ENCODE measurements around the gene PTPRG. TPM values are rescaled to one million over a fixed set of nuclear protein-coding genes. Genes with fewer than 3 reads are reported as not detected.
"Not testable (repeated sequence)": the region's sequence is repeated elsewhere in the genome, so short reads cannot be mapped to it uniquely, and the experiment has no call there.

The PTPRG gene
- total and polyA plus RNA-seq, 2 donors, result 3.9 to 4.1 TPM

DNA sequence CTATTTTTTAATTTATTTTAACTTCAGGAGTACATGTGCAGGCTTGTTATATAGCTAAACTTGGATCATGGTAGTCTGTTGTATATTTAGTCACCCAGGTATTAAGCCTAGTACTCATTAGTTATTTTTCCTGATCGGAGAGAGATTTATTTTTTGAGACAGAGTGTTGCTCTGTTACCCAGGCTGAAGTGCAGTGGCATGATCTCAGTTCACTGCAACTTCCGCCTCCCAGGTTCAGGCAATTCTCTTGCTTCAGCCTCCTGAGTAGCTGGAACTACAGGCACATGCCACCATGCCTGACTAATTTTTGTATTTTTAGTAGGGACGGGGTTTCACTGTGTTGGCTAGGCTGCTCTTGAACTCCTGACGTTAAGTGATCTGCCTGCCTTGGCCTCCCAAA lies 477.4 kb downstream of the PTPRG start:
- H3K36me3 ChIP-seq (ENCODE audit: control insufficient read depth in 2 of 2, insufficient read depth in 2 of 2, low read length in 1 of 2), result not testable (repeated sequence)
- 94% methylated on average over 4 of the region's 4 CpGs for WGBS

GRCh38 chr3:62039586-62039985 lies 478.2 kb downstream of the PTPRG start:
- no peak overlapping the region for H3K4me3 ChIP-seq (ENCODE audit: low read length in 2 of 2)
- no peaks in the 10 kb centered on the region for H3K27me3 ChIP-seq (ENCODE audit: control insufficient read depth in 2 of 2, insufficient read depth in 1 of 2, low read length in 1 of 2)
- no peaks in the 10 kb centered on the region for H3K9me3 ChIP-seq (ENCODE audit: control insufficient read depth in 2 of 2, insufficient read depth in 1 of 2, low read length in 1 of 2)
- DNase-seq (ENCODE audit: low read depth in 6 of 9, low spot score in 9 of 9), result no peak
- whole genome bisulfite sequencing, result 97% methylated on average over 7 of the region's 7 CpGs
- no peak overlapping the region for H3K27ac ChIP-seq (ENCODE audit: low read depth in 1 of 2, low read length in 1 of 2)
- H3K36me3 ChIP-seq (ENCODE audit: control insufficient read depth in 2 of 2, insufficient read depth in 2 of 2, low read length in 1 of 2), result no peaks in the 10 kb centered on the region
- H3K4me1 ChIP-seq (ENCODE audit: control insufficient read depth in 2 of 2, insufficient read depth in 2 of 2, low read length in 2 of 2), result no peaks in the 10 kb centered on the region

More for the DNA sequence above, 477.4 kb downstream of the PTPRG start:
- H3K27me3 ChIP-seq (ENCODE audit: control insufficient read depth in 2 of 2, insufficient read depth in 1 of 2, low read length in 1 of 2); H3K4me3 ChIP-seq (ENCODE audit: low read length in 2 of 2); H3K9me3 ChIP-seq (ENCODE audit: control insufficient read depth in 2 of 2, insufficient read depth in 1 of 2, low read length in 1 of 2); H3K27ac ChIP-seq (ENCODE audit: low read depth in 1 of 2, low read length in 1 of 2); H3K4me1 ChIP-seq (ENCODE audit: control insufficient read depth in 2 of 2, insufficient read depth in 2 of 2, low read length in 2 of 2); DNase-seq (ENCODE audit: low read depth in 6 of 9, low spot score in 9 of 9): not testable (repeated sequence)

GRCh38 chr3:62041681-62042080 lies 480.3 kb downstream of the PTPRG start:
- Histone ChIP-seq H3K27ac (ENCODE audit: low read depth in 1 of 2, low read length in 1 of 2) (no peak overlapping the region), H3K4me3 (ENCODE audit: low read length in 2 of 2) (no peak overlapping the region), H3K27me3 (ENCODE audit: control insufficient read depth in 2 of 2, insufficient read depth in 1 of 2, low read length in 1 of 2) (no peaks in the 10 kb centered on the region), H3K4me1 (ENCODE audit: control insufficient read depth in 2 of 2, insufficient read depth in 2 of 2, low read length in 2 of 2) (no peaks in the 10 kb centered on the region), H3K9me3 (ENCODE audit: control insufficient read depth in 2 of 2, insufficient read depth in 1 of 2, low read length in 1 of 2) (no peaks in the 10 kb centered on the region), H3K36me3 (ENCODE audit: control insufficient read depth in 2 of 2, insufficient read depth in 2 of 2, low read length in 1 of 2) (no peaks in the 10 kb centered on the region)
- WGBS, result 96% methylated on average over 4 of the region's 4 CpGs
- DNase-seq (ENCODE audit: low read depth in 6 of 9, low spot score in 9 of 9), result no peak

DNA sequence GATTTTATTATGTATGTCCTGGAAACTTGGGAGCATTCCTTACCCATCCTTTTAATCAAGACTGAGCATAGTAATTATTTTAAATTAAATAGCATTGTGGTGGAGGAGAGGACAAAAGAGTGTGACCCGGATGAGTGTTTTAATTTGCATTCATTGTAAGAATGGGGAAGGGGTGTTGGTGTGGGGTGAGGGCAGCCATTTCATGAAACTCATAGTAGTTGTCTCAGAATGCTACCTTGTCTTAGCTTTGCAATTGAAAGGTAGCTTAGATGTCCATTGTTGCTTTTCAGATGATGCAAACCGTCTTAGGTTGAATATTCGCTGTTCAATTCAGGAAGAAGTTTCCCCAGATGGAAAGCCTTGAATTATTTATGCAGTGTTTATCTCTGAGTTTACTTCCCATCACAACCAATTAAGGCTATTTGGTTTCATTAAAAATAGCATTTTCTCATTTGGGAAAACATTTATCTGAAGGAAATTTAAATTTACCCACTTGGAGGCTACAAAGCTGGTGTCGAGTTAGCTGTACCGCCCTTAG lies 483.6 kb downstream of the PTPRG start:
- Histone ChIP-seq H3K4me3 (ENCODE audit: low read length in 2 of 2) (no peak overlapping the region), H3K27ac (ENCODE audit: low read depth in 1 of 2, low read length in 1 of 2) (no peak overlapping the region), H3K4me1 (ENCODE audit: control insufficient read depth in 2 of 2, insufficient read depth in 2 of 2, low read length in 2 of 2) (no peaks in the 10 kb centered on the region), H3K27me3 (ENCODE audit: control insufficient read depth in 2 of 2, insufficient read depth in 1 of 2, low read length in 1 of 2) (no peaks in the 10 kb centered on the region), H3K36me3 (ENCODE audit: control insufficient read depth in 2 of 2, insufficient read depth in 2 of 2, low read length in 1 of 2) (no peaks in the 10 kb centered on the region), H3K9me3 (ENCODE audit: control insufficient read depth in 2 of 2, insufficient read depth in 1 of 2, low read length in 1 of 2) (no peaks in the 10 kb centered on the region)
- DNase-seq (ENCODE audit: low read depth in 6 of 9, low spot score in 9 of 9), result no peak
- 98% methylated on average over 5 of the region's 5 CpGs for WGBS

DNA sequence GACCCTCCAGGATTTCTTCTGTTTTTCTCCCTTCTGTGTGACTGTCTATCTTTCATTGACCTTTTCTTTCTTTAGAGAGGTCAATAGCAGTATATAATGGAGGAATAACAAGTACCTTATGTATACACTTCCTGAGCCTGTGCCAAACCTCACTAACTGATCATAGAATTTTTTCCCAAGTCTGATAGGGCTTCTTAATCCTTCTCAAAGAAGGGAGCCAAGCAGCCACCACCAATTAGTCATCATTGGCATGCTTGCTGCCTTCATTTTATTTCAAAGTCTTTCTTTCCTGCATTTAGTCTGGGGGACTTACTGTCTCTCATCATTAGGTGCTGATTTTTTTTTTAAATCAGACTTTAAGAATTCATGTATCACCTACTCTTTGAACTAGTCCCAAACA lies 485.0 kb downstream of the PTPRG start:
- Histone ChIP-seq H3K4me1 (ENCODE audit: control insufficient read depth in 2 of 2, insufficient read depth in 2 of 2, low read length in 2 of 2) (no peaks in the 10 kb centered on the region), H3K4me3 (ENCODE audit: low read length in 2 of 2) (no peak overlapping the region), H3K9me3 (ENCODE audit: control insufficient read depth in 2 of 2, insufficient read depth in 1 of 2, low read length in 1 of 2) (no peaks in the 10 kb centered on the region), H3K27ac (ENCODE audit: low read depth in 1 of 2, low read length in 1 of 2) (no peak overlapping the region), H3K36me3 (ENCODE audit: control insufficient read depth in 2 of 2, insufficient read depth in 2 of 2, low read length in 1 of 2) (no peaks in the 10 kb centered on the region), H3K27me3 (ENCODE audit: control insufficient read depth in 2 of 2, insufficient read depth in 1 of 2, low read length in 1 of 2) (no peaks in the 10 kb centered on the region)
- DNase-seq (ENCODE audit: low read depth in 6 of 9, low spot score in 9 of 9), result no peak

GRCh38 chr3:62048577-62048976 lies 487.2 kb downstream of the PTPRG start:
- Histone ChIP-seq H3K4me3 (ENCODE audit: low read length in 2 of 2) (no peak overlapping the region), H3K4me1 (ENCODE audit: control insufficient read depth in 2 of 2, insufficient read depth in 2 of 2, low read length in 2 of 2) (no peaks in the 10 kb centered on the region), H3K9me3 (ENCODE audit: control insufficient read depth in 2 of 2, insufficient read depth in 1 of 2, low read length in 1 of 2) (no peaks in the 10 kb centered on the region), H3K27ac (ENCODE audit: low read depth in 1 of 2, low read length in 1 of 2) (no peak overlapping the region), H3K27me3 (ENCODE audit: control insufficient read depth in 2 of 2, insufficient read depth in 1 of 2, low read length in 1 of 2) (no peaks in the 10 kb centered on the region), H3K36me3 (ENCODE audit: control insufficient read depth in 2 of 2, insufficient read depth in 2 of 2, low read length in 1 of 2) (no peaks in the 10 kb centered on the region)
- no peak for DNase-seq (ENCODE audit: low read depth in 6 of 9, low spot score in 9 of 9)
- WGBS, result 89% methylated on average over 3 of the region's 3 CpGs

DNA sequence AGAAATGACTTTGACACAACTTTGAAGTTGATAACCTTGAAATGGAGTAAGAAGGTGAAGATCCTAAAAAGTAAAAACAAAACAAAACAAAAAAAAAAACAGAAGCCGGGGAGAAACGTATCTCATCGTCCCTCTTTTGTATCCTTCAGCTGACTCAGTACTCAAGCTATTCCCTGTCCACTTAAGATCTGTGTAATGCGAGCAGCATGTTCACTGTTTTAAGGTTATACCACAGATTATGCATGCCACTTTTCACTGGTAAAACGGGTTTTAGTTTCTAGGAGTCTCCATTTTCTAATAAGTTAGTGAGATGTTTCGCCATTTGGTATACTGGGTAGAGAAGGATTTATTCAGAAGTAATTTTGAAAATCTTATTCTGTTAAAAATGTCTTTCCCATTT lies 487.7 kb downstream of the PTPRG start:
- DNase-seq (ENCODE audit: low read depth in 6 of 9, low spot score in 9 of 9), result no peak
- 93% methylated on average over 6 of the region's 6 CpGs for WGBS
- no peak overlapping the region for H3K4me3 ChIP-seq (ENCODE audit: low read length in 2 of 2)

GRCh38 chr3:62051506-62051905 lies 490.1 kb downstream of the PTPRG start:
- no peaks in the 10 kb centered on the region for H3K36me3 ChIP-seq (ENCODE audit: control insufficient read depth in 2 of 2, insufficient read depth in 2 of 2, low read length in 1 of 2)
- DNase-seq (ENCODE audit: low read depth in 6 of 9, low spot score in 9 of 9), result no peak
- no peaks in the 10 kb centered on the region for H3K4me1 ChIP-seq (ENCODE audit: control insufficient read depth in 2 of 2, insufficient read depth in 2 of 2, low read length in 2 of 2)
- no peaks in the 10 kb centered on the region for H3K9me3 ChIP-seq (ENCODE audit: control insufficient read depth in 2 of 2, insufficient read depth in 1 of 2, low read length in 1 of 2)
- H3K27ac ChIP-seq (ENCODE audit: low read depth in 1 of 2, low read length in 1 of 2), result no peak overlapping the region
- 79% methylated on average over 3 of the region's 3 CpGs for WGBS
- H3K4me3 ChIP-seq (ENCODE audit: low read length in 2 of 2), result no peak overlapping the region
- H3K27me3 ChIP-seq (ENCODE audit: control insufficient read depth in 2 of 2, insufficient read depth in 1 of 2, low read length in 1 of 2), result no peaks in the 10 kb centered on the region

More for the DNA sequence above, 487.7 kb downstream of the PTPRG start:
- no peaks in the 10 kb centered on the region for H3K9me3 ChIP-seq (ENCODE audit: control insufficient read depth in 2 of 2, insufficient read depth in 1 of 2, low read length in 1 of 2)
- H3K27me3 ChIP-seq (ENCODE audit: control insufficient read depth in 2 of 2, insufficient read depth in 1 of 2, low read length in 1 of 2), result no peaks in the 10 kb centered on the region
- H3K27ac ChIP-seq (ENCODE audit: low read depth in 1 of 2, low read length in 1 of 2), result no peak overlapping the region
- no peaks in the 10 kb centered on the region for H3K36me3 ChIP-seq (ENCODE audit: control insufficient read depth in 2 of 2, insufficient read depth in 2 of 2, low read length in 1 of 2)
- no peaks in the 10 kb centered on the region for H3K4me1 ChIP-seq (ENCODE audit: control insufficient read depth in 2 of 2, insufficient read depth in 2 of 2, low read length in 2 of 2)

GRCh38 chr3:62052331-62052730 lies 491.0 kb downstream of the PTPRG start:
- WGBS, result 83% methylated on average over 2 of the region's 2 CpGs
- Histone ChIP-seq H3K27ac (ENCODE audit: low read depth in 1 of 2, low read length in 1 of 2) (no peak overlapping the region), H3K36me3 (ENCODE audit: control insufficient read depth in 2 of 2, insufficient read depth in 2 of 2, low read length in 1 of 2) (no peaks in the 10 kb centered on the region), H3K9me3 (ENCODE audit: control insufficient read depth in 2 of 2, insufficient read depth in 1 of 2, low read length in 1 of 2) (no peaks in the 10 kb centered on the region), H3K27me3 (ENCODE audit: control insufficient read depth in 2 of 2, insufficient read depth in 1 of 2, low read length in 1 of 2) (no peaks in the 10 kb centered on the region), H3K4me1 (ENCODE audit: control insufficient read depth in 2 of 2, insufficient read depth in 2 of 2, low read length in 2 of 2) (no peaks in the 10 kb centered on the region), H3K4me3 (ENCODE audit: low read length in 2 of 2) (no peak overlapping the region)
- DNase-seq (ENCODE audit: low read depth in 6 of 9, low spot score in 9 of 9), result no peak

DNA sequence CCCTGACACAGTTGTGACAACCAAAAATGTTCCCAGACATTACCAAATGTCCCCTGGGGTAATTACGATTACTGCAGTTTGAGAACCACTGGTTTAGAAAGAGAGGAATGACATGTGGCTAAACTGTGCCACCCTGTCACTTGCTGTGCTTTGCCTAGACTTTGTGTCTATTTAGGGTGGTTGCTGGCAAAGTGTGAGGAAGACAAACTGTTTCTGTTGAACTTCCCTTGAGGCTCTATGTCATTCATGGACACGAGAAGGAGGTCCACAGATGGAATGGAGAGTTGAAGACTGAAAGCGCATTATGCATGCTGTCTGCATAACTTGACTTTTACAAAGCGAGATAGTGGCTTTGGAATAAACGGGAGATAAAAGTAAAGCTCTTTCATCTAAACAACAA lies 495.3 kb downstream of the PTPRG start:
- 97% methylated on average over 5 of the region's 5 CpGs for WGBS
- no peak for DNase-seq (ENCODE audit: low read depth in 6 of 9, low spot score in 9 of 9)
- H3K4me1 ChIP-seq (ENCODE audit: control insufficient read depth in 2 of 2, insufficient read depth in 2 of 2, low read length in 2 of 2), result no peaks in the 10 kb centered on the region

More for the DNA sequence above, 495.3 kb downstream of the PTPRG start:
- H3K27me3 ChIP-seq (ENCODE audit: control insufficient read depth in 2 of 2, insufficient read depth in 1 of 2, low read length in 1 of 2), result no peaks in the 10 kb centered on the region
- H3K27ac ChIP-seq (ENCODE audit: low read depth in 1 of 2, low read length in 1 of 2), result no peak overlapping the region
- H3K4me3 ChIP-seq (ENCODE audit: low read length in 2 of 2), result no peak overlapping the region
- no peaks in the 10 kb centered on the region for H3K36me3 ChIP-seq (ENCODE audit: control insufficient read depth in 2 of 2, insufficient read depth in 2 of 2, low read length in 1 of 2)
- H3K9me3 ChIP-seq (ENCODE audit: control insufficient read depth in 2 of 2, insufficient read depth in 1 of 2, low read length in 1 of 2), result no peaks in the 10 kb centered on the region
